ENCODE results near the gene ALDH1L1. TPM values are rescaled to one million over a fixed set of nuclear protein-coding genes. Genes with fewer than 3 reads are reported as not detected.
"Not testable (repeated sequence)": the region's sequence is repeated elsewhere in the genome, so short reads cannot be mapped to it uniquely, and the experiment has no call there.

ALDH1L1 gene
- total RNA-seq, 1 experiment from 2014 or later: 0.36 TPM

DNA sequence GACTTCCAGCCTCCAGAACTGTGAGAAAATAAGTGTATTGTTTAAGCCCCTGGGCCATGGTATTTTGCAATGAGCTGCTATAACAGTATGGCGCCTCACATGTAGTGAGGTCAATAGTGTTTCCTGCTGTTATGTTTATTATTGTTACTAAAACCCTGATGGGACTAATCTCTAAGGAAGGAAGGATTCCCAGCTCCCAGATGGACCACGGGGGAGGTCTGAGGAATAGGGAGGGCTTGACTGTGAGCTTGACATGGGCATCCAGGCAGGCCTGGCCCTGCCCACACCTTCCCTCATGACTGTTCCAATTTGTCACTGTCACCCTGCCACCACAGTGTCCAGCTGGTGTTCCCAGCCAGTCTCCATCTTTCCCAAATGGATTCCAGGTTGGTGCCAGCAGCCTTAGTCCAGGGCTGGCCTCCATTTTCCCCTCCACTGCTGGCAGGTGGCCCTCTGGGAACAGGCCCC is 82.0 kb downstream of the ALDH1L1 start:
- in situ Hi-C loops (cut with HindIII; ENCODE audit: low pct_unique_long_range_greater_than_20kb, low sequenced_read_pairs): no loop called here
- H3K27ac ChIP-seq (ENCODE audit: low read length): no peak overlapping the region
- CTCF ChIA-PET: interaction anchor here (0.9 kb wide), 1 partner anchor 13 kb away, joined by 4 read pairs; no protein-coding TSS in a partner anchor
- intact Hi-C loops (cut with micrococcal nuclease; ENCODE audit: unreplicated experiment): no loop called here
- ATAC-seq (no peak), DNase-seq (ENCODE audit: low read depth, low spot score) (no peak)
- no peaks in the 10 kb centered on the region for H3K27me3 ChIP-seq (ENCODE audit: control insufficient read depth, insufficient read depth, low read length)
- no peaks in the 10 kb centered on the region for H3K4me1 ChIP-seq (ENCODE audit: control insufficient read depth, insufficient read depth, low read length)
- H3K36me3 ChIP-seq (ENCODE audit: control insufficient read depth, insufficient read depth, low read length): no peaks in the 10 kb centered on the region
- POLR2A ChIA-PET: interaction anchor here (0.5 kb wide), 1 partner anchor 814 kb away, joined by 3 read pairs; no protein-coding TSS in a partner anchor
- TF ChIP-seq TCF7L2 (IDR thresholded peaks at IDR 0.05; ENCODE audit: low read depth, low read length) (no peak), SIN3A (IDR thresholded peaks at IDR 0.05; ENCODE audit: borderline replicate concordance, insufficient read depth, low read depth, low read length) (no peak), POLR2AphosphoS5 (IDR thresholded peaks at IDR 0.05; ENCODE audit: low read depth, low read length) (no peak)
- TF ChIP-seq, protein P1, sequence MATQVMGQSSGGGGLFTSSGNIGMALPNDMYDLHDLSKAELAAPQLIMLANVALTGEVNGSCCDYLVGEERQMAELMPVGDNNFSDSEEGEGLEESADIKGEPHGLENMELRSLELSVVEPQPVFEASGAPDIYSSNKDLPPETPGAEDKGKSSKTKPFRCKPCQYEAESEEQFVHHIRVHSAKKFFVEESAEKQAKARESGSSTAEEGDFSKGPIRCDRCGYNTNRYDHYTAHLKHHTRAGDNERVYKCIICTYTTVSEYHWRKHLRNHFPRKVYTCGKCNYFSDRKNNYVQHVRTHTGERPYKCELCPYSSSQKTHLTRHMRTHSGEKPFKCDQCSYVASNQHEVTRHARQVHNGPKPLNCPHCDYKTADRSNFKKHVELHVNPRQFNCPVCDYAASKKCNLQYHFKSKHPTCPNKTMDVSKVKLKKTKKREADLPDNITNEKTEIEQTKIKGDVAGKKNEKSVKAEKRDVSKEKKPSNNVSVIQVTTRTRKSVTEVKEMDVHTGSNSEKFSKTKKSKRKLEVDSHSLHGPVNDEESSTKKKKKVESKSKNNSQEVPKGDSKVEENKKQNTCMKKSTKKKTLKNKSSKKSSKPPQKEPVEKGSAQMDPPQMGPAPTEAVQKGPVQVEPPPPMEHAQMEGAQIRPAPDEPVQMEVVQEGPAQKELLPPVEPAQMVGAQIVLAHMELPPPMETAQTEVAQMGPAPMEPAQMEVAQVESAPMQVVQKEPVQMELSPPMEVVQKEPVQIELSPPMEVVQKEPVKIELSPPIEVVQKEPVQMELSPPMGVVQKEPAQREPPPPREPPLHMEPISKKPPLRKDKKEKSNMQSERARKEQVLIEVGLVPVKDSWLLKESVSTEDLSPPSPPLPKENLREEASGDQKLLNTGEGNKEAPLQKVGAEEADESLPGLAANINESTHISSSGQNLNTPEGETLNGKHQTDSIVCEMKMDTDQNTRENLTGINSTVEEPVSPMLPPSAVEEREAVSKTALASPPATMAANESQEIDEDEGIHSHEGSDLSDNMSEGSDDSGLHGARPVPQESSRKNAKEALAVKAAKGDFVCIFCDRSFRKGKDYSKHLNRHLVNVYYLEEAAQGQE (IDR thresholded peaks at IDR 0.05; ENCODE audit: insufficient read depth in 1 of 2, low read depth in 2 of 2, low read length in 1 of 2): no peak
- TF ChIP-seq, protein P2, sequence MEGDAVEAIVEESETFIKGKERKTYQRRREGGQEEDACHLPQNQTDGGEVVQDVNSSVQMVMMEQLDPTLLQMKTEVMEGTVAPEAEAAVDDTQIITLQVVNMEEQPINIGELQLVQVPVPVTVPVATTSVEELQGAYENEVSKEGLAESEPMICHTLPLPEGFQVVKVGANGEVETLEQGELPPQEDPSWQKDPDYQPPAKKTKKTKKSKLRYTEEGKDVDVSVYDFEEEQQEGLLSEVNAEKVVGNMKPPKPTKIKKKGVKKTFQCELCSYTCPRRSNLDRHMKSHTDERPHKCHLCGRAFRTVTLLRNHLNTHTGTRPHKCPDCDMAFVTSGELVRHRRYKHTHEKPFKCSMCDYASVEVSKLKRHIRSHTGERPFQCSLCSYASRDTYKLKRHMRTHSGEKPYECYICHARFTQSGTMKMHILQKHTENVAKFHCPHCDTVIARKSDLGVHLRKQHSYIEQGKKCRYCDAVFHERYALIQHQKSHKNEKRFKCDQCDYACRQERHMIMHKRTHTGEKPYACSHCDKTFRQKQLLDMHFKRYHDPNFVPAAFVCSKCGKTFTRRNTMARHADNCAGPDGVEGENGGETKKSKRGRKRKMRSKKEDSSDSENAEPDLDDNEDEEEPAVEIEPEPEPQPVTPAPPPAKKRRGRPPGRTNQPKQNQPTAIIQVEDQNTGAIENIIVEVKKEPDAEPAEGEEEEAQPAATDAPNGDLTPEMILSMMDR (IDR thresholded peaks at IDR 0.05): no peak
- H3K9me3 ChIP-seq (ENCODE audit: control insufficient read depth, insufficient read depth, low read depth, low read length): no peaks in the 10 kb centered on the region
- no TSS peak for BruUV-seq (replicated peaks)
- no peak overlapping the region for H3K4me3 ChIP-seq (ENCODE audit: low read depth in 2 of 2, low read length in 2 of 2)

DNA sequence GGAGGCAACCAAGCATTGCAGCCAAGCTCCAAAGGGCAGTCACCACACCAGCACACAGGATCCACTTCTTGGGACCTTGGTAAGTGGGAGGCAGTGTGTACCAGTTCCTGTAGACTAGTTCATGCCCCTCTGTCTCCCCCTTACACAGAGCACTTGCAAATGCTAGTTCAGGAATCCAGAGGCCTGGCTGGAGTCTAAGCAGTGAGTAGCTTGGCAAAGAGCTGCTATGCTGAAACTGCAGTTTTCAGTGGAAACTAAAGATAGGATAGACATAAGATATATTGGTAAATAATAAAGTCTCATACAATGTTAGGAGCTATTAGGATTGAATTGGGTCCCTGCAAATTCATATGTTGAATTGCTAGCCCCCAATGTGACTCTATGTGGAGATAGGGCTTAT is 82.6 kb downstream of the ALDH1L1 start:
- ChIA-PET POLR2A (interaction anchor here (0.6 kb wide), 1 partner anchor 69 kb away, joined by 3 read pairs; no protein-coding TSS in a partner anchor), CTCF (no interaction called here)
- no peak overlapping the region for H3K27ac ChIP-seq (ENCODE audit: low read length)
- no peak for DNase-seq (ENCODE audit: low read depth, low spot score)
- no peaks in the 10 kb centered on the region for H3K27me3 ChIP-seq (ENCODE audit: control insufficient read depth, insufficient read depth, low read length)
- no peak overlapping the region for H3K4me3 ChIP-seq (ENCODE audit: low read depth in 2 of 2, low read length in 2 of 2)
- H3K9me3 ChIP-seq (ENCODE audit: control insufficient read depth, insufficient read depth, low read depth, low read length): no peaks in the 10 kb centered on the region
- TF ChIP-seq, protein P2 (IDR thresholded peaks at IDR 0.05): no peak
- TF ChIP-seq, protein P1 (IDR thresholded peaks at IDR 0.05; ENCODE audit: insufficient read depth in 1 of 2, low read depth in 2 of 2, low read length in 1 of 2): no peak
- TF ChIP-seq TCF7L2 (IDR thresholded peaks at IDR 0.05; ENCODE audit: low read depth, low read length) (no peak), POLR2AphosphoS5 (IDR thresholded peaks at IDR 0.05; ENCODE audit: low read depth, low read length) (no peak), SIN3A (IDR thresholded peaks at IDR 0.05; ENCODE audit: borderline replicate concordance, insufficient read depth, low read depth, low read length) (no peak)
- in situ Hi-C loops (cut with HindIII; ENCODE audit: low pct_unique_long_range_greater_than_20kb, low sequenced_read_pairs) (no loop called here), intact Hi-C loops (cut with micrococcal nuclease; ENCODE audit: unreplicated experiment) (no loop called here)
- H3K36me3 ChIP-seq (ENCODE audit: control insufficient read depth, insufficient read depth, low read length): no peaks in the 10 kb centered on the region
- BruUV-seq (replicated peaks): no TSS peak
- ATAC-seq: no peak
- H3K4me1 ChIP-seq (ENCODE audit: control insufficient read depth, insufficient read depth, low read length): no peaks in the 10 kb centered on the region

DNA sequence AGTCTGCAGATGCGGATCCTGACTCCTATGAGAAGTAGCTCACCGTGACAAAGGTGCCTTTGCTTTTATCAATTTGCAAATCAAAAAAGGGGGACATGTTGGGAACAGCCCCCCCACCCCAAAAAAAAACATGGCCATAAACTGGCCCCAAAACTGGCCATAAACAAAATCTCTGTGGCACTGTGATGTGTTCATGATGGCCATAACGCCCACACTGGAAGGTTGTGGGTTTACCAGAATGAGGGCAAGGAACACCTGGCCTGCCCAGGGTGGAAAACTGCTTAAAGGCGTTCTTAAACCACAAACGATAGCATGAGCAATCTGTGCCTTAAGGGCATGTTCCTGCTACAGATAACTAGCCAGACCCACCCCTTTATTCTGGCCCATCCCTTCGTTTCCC is 84.1 kb downstream of the ALDH1L1 start:
- H3K36me3 ChIP-seq (ENCODE audit: control insufficient read depth, insufficient read depth, low read length); H3K27ac ChIP-seq (ENCODE audit: low read length); H3K9me3 ChIP-seq (ENCODE audit: control insufficient read depth, insufficient read depth, low read depth, low read length); in situ Hi-C loops (cut with HindIII; ENCODE audit: low pct_unique_long_range_greater_than_20kb, low sequenced_read_pairs); ATAC-seq; BruUV-seq (replicated peaks); intact Hi-C loops (cut with micrococcal nuclease; ENCODE audit: unreplicated experiment); H3K27me3 ChIP-seq (ENCODE audit: control insufficient read depth, insufficient read depth, low read length); H3K4me3 ChIP-seq (ENCODE audit: low read depth in 2 of 2, low read length in 2 of 2); H3K4me1 ChIP-seq (ENCODE audit: control insufficient read depth, insufficient read depth, low read length); CTCF ChIA-PET; POLR2A ChIA-PET; DNase-seq (ENCODE audit: low read depth, low spot score): not testable (repeated sequence)
